GM19025 (cell line): ENCODE data around the gene SEC22B.
"Not testable (repeated sequence)": the region's sequence is repeated elsewhere in the genome, so short reads cannot be mapped to it uniquely, and the experiment has no call there.

Source experiments
- ATAC-seq: cut with Tn5 transposase; IDR thresholded peaks from one replicate; pipeline ENCODE4 v1.9.1; 2021; ENCODE audit warnings: mild to moderate bottlenecking, low read depth, moderate library complexity; ENCODE audit not compliant: unreplicated experiment

Gene SEC22B

DNA sequence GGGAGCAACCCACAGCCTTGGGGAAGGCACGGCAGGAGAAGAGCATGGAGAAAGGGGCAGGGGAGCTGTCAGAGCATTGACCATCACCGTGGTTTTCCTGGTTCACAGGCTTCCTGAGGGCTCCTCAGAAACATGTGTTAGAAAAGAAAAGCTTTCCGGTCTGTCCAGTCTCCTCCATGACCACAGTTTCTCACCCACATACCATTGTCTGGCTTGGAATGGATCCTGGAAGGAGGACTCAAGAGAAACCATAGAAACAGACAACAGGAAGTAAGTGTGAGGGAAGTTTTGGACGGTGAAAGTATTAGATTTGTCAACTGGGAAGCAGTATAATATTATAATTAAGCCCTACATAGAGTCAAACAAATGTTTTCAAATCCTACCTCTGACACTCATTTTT, 55.8 kb downstream of the SEC22B start:
- ATAC-seq, result not testable (repeated sequence)

DNA sequence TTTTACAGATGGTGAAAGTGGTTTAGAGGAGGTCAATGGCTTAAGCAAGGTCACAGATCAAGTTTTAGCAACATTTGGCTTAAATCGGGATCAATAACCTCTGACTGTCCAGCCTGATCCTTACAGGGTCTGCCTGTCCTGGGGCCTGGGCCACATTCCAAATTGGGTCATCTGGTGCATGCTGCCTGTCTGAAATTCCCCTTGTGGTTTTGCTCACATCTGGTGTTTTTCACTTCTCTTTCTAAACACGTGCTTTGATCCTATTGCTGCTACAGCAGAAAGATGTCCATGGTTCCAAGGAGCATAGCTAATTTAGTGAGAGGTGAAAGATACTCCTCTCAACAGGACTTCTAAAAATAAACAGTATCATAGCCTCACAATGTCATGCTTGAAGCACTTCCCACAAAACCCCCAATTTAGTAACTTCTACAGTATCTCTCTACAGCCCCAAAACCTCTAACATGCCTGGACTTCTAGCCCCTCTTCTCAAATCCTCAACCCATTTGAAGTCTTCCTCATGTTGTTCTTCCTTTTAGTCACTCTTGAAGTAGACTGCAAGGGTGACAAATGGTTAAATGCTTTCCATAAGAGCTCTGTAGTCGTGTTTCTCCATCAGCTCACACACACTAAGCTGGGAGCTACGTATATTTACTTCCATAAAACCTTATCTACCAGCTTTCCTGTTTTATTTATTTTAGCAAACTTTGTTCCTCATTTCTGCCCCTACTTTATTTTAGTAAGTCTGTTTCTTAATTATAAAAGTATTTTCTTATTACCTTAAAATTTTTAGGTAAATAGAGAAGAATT, 58.7 kb downstream of the SEC22B start:
- peak; percentile 69 for ATAC-seq

DNA sequence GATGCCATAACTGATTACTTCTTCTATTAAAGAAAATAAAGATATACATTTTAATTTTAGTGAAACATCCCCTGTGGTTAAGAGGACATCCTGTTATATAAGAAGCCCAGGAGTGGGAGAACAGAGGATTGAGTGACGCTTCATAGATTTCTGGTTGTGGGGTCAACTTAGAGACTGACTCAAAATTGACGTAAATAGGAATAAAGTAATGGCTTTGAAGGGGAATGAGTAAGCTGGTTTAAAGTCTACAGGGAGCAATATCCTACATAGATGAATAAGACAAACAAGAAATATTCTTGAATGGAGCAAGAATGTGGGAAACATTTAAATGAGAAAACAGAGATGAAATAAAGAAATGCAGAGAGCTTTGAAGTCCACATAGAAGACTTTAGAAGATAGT, 60.2 kb downstream of the SEC22B start:
- not testable (repeated sequence) for ATAC-seq

DNA sequence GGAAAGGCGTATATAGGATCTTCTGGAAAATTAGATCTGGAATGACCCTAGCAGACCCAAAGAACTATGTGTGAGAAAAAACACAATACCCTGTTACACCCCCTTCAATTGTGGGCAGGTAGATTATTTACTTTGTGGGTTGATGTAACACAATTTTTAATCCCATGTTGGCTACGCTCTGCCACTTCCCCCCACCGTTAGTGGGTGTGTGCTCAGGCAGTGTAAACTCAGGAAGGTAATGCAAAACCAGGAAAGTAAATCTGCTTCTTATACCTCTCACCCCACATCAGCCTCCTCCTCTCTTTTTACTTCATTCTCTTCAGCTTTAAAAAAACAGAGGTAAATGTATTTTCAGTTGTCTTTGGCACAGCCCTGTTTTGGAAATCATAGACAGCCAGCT, 63.2 kb downstream of the SEC22B start:
- not testable (repeated sequence) for ATAC-seq

DNA sequence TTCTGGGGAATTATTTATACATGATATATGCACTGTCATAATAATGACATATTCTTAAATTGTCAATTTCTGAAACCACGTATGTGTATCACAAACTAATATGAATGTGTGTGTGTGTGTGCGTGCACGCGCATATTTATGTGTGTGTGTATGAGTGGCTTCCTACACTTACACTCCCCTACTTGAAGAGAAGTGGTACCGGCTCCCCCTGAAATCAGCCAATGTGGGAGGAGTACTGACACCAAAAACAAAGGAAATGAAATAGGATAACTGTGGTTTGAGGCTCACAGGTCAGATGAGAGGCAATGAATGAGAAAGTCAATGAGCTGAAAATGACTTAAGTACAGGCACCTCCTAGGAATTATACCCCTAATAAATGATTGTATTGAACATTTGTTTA, 64.1 kb downstream of the SEC22B start:
- not testable (repeated sequence) for ATAC-seq

DNA sequence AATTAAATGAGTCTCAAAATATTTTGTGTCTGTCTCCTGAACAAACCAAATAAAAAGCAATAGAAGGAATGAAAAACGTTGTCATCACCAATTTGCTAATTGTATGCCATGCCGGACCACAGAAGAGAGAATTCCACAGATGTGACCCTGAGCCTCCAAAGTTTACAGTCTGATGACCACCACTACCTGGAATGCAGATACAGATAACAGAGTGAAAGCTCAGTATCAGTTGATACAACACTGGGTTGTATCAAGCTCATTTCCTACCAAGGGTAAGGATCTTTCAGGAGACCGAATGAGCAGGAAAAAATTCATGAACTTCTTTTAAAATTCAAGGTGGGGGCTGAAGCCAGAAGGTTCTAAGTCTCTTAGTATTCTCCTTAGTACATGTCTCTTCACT, 64.5 kb downstream of the SEC22B start:
- ATAC-seq, result not testable (repeated sequence)

DNA sequence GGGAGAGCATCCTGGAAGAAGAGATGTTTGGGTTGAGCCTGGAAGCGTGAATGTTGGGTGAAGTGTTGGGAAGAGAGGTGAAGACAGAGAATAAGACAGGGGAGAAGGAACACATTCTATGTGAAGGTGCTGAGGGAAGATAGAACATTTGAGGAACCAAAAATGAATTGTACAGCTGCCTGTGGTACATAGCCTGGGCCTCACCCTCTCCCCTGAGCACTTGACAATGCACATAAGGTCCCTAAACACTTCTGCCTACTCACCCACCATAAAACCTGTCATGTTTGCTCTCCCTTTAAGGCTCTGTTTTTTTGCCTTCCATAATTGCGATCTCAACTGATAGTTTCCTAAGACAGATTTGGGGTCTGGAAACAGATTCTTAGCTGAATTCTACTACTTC, 65.3 kb downstream of the SEC22B start:
- not testable (repeated sequence) for ATAC-seq

DNA sequence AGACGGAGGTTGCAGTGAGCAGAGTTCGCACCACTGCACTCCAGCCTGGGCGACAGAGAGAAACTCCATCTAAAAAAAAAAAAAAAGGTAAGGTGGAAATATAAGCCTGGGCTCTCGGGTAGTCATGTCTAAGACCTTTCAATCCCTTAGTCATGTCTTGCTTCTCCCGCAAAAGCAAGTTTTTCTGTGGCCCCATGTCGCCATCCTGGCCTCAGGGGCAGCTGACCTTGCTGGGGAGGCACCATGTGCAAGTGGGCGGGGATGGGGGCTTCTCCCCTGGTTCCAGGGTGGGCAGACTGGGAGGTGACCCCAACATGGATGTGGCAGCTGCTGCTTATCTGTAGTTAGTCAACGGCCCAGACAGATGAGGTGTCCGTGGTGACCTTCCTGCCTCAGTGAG, 66.7 kb downstream of the SEC22B start:
- not testable (repeated sequence) for ATAC-seq

DNA sequence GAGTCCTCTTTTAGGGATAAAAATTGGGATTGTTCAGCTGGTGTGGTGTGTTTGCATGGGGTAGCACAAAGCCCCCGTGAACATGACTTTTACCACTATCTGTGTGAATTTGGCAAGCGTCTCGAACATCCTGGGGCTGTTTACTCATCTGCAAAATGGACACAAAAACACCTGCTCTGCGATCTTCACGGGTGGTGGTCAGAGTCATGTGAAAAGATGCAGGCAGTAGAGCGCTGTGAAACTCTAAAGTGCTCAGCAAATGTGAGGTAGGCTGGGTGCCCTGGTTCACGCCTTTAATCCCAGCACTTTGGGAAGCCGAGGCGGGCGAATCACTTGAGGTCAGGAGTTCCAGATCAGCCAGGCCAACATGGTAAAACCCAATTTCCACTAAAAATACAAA, 67.1 kb downstream of the SEC22B start:
- not testable (repeated sequence) for ATAC-seq

DNA sequence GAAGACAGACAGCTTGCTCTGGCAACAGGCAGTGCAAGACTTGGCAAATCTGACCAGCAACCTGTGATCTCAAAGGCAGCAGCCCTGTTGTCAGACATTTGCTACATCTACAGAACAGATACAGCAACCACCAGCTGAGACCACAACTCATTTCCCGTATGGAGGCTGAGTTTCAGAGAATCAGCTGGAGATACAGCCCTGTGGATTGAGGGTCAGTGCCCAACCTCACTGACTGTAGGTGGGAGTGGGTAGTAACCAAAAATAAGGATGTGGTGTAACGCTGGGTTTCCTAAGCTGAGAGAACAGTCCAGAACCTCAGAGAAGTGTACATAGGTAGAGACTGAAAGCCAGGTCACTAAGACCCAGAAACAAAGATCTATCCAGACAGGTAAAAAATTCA, 71.0 kb downstream of the SEC22B start:
- ATAC-seq, result not testable (repeated sequence)

DNA sequence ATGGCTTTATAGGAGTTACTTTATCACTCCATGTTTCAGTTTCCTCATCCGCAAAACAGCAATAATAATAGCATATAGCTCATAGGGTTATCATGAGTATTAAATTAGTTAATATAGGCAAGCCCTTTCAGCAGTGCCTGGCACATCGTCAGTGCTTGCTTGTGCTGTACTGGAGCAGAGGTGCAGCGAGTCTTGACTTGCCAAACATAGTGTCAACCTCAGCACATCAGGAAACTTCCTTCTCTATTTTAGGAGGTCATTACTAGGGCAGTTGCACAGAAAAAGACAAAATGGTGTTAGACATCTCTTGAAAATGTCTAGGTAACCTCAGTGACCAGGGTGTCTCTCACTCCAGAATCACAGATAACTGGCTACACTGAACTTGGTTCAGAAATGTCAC, 72.6 kb downstream of the SEC22B start:
- not testable (repeated sequence) for ATAC-seq

DNA sequence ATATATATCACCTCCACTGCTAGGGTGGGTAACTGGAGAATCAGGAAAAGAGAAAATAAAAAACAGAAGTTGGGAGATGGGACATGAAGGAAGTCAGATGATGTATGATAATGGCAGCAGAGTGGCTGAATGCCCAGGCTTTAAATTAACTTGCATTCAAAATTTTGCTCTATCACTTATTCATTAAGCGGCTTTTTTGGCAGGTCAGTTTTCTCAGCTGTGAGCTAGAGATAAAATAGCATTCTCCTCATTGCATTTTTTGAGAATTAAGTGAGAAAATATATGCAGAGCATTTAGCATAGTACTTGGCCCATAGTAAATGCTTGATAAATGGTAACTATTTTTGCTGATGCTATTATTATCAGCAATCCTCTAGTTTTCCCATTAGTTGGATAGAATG, 74.7 kb downstream of the SEC22B start:
- not testable (repeated sequence) for ATAC-seq
